Measurements from ENCODE around the gene LENG9. TPM values are rescaled to one million over a fixed set of nuclear protein-coding genes. Genes with fewer than 3 reads are reported as not detected.
A peak's percentile ranks its signal among the peaks of the same experiment; 100 is the strongest.

The LENG9 gene
- total RNA-seq, 2 donors from 2014 or later, result 4.4 to 6.0 TPM

DNA sequence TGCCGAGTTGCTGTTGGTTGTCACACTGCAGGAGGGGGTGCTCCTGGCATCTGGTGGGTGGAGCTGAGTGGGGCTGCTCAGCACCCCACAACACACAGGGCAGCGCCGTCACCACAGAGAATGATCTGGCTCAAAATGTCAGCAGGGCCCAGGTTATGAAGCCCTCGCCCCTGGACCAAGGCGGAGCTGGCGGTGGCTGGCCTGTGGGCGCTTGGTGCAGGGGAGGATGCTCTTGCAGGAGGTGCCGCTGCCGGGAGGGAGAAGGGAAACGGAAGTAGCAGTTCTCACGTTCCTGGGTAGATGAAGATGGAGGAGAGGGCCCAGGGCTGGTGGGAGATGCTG is 28.7 kb downstream of the LENG9 start:
- Mint-ChIP-seq H3K4me1 (peaks cover 24% of the 10 kb centered on the region), H3K27me3 (no peaks in the 10 kb centered on the region), H3K27ac (peak overlapping the region; percentile 77), H3K36me3 (ENCODE audit: low read depth) (peaks cover 2% of the 10 kb centered on the region), H3K4me3 (peak overlapping the region; percentile 9)
- H3K9me3 ChIP-seq (ENCODE audit: control insufficient read depth, low read length, poor library complexity, severe bottlenecking), result no peaks in the 10 kb centered on the region
- DNase-seq (no peak), ATAC-seq (peak; percentile 27)

- Mint-ChIP-seq H3K4me1 (peaks cover 24% of the 10 kb centered on the region), H3K27ac (peak overlapping the region; percentile 77), H3K4me3 (peak overlapping the region; percentile 9), H3K36me3 (ENCODE audit: low read depth) (peaks cover 2% of the 10 kb centered on the region), H3K27me3 (peaks cover 3% of the 10 kb centered on the region)
- ATAC-seq (no peak), DNase-seq (no peak)
- no peaks in the 10 kb centered on the region for H3K9me3 ChIP-seq (ENCODE audit: control insufficient read depth, low read length, poor library complexity, severe bottlenecking)
Measured at GRCh38 chr19:54434112-54434872, 29.3 kb downstream of the LENG9 start.

DNA sequence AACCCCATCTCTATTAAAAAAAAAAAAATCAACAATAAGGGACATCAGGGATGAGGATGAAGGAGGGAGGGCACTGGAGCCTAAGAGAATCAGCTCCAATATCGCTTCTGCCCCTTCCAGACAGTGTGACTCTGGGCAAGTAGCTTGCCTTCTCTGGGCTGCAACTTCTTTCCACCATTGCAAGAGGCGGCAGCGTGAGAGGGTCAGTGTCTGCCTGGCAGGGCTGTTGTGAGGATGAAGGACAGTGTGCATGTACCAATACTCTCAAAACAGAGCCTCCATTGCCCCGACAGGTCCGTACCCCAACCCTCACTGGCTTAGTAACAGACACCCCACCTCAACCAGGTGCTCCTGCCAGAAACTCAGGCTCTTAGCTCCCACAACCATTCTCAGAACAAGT is 29.9 kb downstream of the LENG9 start:
- no peak overlapping the region for H3K27ac Mint-ChIP-seq
- H3K4me3 Mint-ChIP-seq, result no peak overlapping the region

GRCh38 chr19:54432144-54432738 is 31.3 kb downstream of the LENG9 start:
- Mint-ChIP-seq H3K4me1 (peaks cover 24% of the 10 kb centered on the region), H3K4me3 (no peak overlapping the region), H3K36me3 (ENCODE audit: low read depth) (peaks cover 2% of the 10 kb centered on the region), H3K27ac (no peak overlapping the region), H3K27me3 (peaks cover 9% of the 10 kb centered on the region)
- no peaks in the 10 kb centered on the region for H3K9me3 ChIP-seq (ENCODE audit: control insufficient read depth, low read length, poor library complexity, severe bottlenecking)
- ATAC-seq (no peak), DNase-seq (no peak)

More for the DNA sequence above, 29.9 kb downstream of the LENG9 start:
- no peak for ATAC-seq
- no peak for DNase-seq
- Mint-ChIP-seq H3K36me3 (ENCODE audit: low read depth) (peaks cover 2% of the 10 kb centered on the region), H3K4me1 (peaks cover 24% of the 10 kb centered on the region), H3K27me3 (peaks cover 9% of the 10 kb centered on the region)
- no peaks in the 10 kb centered on the region for H3K9me3 ChIP-seq (ENCODE audit: control insufficient read depth, low read length, poor library complexity, severe bottlenecking)

DNA sequence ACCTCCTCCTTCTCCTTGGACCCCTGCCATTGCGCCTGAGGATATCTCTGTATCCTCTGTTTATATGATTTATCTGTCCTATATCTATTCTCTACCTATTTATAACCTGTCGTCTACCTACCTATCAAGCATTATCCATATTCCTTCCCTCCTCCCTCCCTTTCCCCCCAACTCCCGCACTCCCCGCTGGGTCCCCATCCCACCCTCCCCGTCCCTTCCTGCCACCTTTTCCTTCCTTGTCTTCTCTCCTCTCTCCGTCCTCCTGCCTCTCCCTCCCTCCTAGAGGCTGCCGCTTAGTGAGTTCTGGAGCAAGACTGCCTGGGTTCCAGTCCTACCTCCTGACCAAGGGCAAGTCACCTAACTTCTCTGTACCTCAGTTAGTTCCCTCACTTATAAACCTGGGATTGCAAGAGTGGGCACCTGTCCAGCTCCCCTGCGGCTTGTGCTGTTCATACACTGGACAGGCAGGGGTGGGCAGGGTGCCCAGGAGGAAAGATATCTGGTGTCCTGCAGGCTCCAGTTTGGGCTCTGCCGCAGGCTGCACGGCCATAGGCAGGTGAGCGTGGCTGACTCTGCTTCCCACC is 32.2 kb downstream of the LENG9 start:
- ATAC-seq, result no peak
- peak overlapping the region; percentile 33 for H3K4me3 Mint-ChIP-seq
- no peak for DNase-seq

GRCh38 chr19:54430306-54431254 is 33.0 kb downstream of the LENG9 start:
- H3K27me3 Mint-ChIP-seq, result peaks cover 21% of the 10 kb centered on the region

More for the DNA sequence above, 32.2 kb downstream of the LENG9 start:
- no peaks in the 10 kb centered on the region for H3K9me3 ChIP-seq (ENCODE audit: control insufficient read depth, low read length, poor library complexity, severe bottlenecking)
- Mint-ChIP-seq H3K27me3 (peaks cover 14% of the 10 kb centered on the region), H3K27ac (no peak overlapping the region), H3K4me1 (peaks cover 22% of the 10 kb centered on the region), H3K36me3 (ENCODE audit: low read depth) (peaks cover 2% of the 10 kb centered on the region)

DNA sequence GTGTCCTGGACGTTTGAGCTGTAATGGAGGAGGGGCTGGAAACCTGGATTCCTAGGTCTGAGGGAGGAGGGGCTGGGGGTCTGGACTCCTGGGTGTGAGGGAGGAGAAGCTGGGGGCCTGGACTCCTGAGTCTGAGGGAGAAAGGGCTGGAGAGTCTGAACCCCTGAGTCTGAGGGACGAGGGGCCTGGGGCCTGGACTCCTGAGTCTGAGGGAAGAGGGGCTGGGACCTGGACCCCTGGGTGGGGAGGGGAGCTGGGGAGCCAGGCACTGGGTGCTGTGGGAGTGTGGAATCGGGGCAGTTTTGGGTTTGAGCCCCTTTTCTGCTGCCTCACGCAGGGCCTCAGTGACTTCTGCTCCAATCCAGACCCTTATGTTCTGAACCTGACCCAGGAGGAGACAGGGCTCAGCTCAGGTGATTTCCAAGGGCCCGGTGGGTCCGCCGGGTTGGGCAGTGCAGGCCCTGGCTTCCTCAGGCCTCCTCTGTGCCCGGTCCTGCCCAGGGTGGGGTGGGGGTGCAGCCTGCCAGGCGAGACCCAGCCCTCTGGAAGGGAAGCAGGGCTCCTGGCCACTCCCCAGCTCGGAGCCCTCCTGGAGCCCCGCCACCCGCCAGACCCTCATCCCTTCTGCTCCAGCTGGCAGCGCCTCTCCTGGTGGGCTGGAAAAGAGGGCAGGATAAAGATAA is 33.9 kb downstream of the LENG9 start:
- no peak for DNase-seq
- peaks cover 18% of the 10 kb centered on the region for H3K4me1 Mint-ChIP-seq
- H3K4me3 Mint-ChIP-seq, result no peak overlapping the region
- peaks cover 2% of the 10 kb centered on the region for H3K36me3 Mint-ChIP-seq (ENCODE audit: low read depth)
- peaks cover 30% of the 10 kb centered on the region for H3K27me3 Mint-ChIP-seq
- no peak for ATAC-seq
- no peaks in the 10 kb centered on the region for H3K9me3 ChIP-seq (ENCODE audit: control insufficient read depth, low read length, poor library complexity, severe bottlenecking)
- no peak overlapping the region for H3K27ac Mint-ChIP-seq

More at GRCh38 chr19:54430306-54431254, 33.0 kb downstream of the LENG9 start:
- peaks cover 22% of the 10 kb centered on the region for H3K4me1 Mint-ChIP-seq
- ATAC-seq (peak; percentile 84), DNase-seq (peak in 2 of 3 donors; percentile 35 to 41)
- peaks cover 2% of the 10 kb centered on the region for H3K36me3 Mint-ChIP-seq (ENCODE audit: low read depth)
- peak overlapping the region; percentile 33 for H3K4me3 Mint-ChIP-seq
- H3K27ac Mint-ChIP-seq, result no peak overlapping the region
- no peaks in the 10 kb centered on the region for H3K9me3 ChIP-seq (ENCODE audit: control insufficient read depth, low read length, poor library complexity, severe bottlenecking)

DNA sequence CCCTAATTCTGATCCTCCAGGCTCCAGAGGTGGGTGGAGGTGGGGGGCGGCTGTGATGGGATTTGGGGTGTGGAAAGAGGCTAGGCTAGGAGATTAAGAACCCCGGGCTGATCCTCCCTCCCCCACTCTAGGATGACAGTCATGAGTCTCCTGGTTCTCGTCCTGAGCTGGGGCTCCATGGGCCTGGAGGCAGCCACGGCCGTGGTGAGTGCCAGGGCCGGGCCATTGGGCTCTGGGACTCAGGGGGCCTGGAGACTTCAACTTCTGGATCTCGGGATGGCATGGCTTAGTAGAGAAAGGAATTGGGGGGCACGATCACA is 34.4 kb downstream of the LENG9 start:
- H3K27me3 Mint-ChIP-seq, result peaks cover 30% of the 10 kb centered on the region
- DNase-seq, result no peak
- no peak overlapping the region for H3K4me3 Mint-ChIP-seq
- no peak overlapping the region for H3K27ac Mint-ChIP-seq
- no peaks in the 10 kb centered on the region for H3K9me3 ChIP-seq (ENCODE audit: control insufficient read depth, low read length, poor library complexity, severe bottlenecking)
- peaks cover 2% of the 10 kb centered on the region for H3K36me3 Mint-ChIP-seq (ENCODE audit: low read depth)
- no peak for ATAC-seq
- peaks cover 12% of the 10 kb centered on the region for H3K4me1 Mint-ChIP-seq

DNA sequence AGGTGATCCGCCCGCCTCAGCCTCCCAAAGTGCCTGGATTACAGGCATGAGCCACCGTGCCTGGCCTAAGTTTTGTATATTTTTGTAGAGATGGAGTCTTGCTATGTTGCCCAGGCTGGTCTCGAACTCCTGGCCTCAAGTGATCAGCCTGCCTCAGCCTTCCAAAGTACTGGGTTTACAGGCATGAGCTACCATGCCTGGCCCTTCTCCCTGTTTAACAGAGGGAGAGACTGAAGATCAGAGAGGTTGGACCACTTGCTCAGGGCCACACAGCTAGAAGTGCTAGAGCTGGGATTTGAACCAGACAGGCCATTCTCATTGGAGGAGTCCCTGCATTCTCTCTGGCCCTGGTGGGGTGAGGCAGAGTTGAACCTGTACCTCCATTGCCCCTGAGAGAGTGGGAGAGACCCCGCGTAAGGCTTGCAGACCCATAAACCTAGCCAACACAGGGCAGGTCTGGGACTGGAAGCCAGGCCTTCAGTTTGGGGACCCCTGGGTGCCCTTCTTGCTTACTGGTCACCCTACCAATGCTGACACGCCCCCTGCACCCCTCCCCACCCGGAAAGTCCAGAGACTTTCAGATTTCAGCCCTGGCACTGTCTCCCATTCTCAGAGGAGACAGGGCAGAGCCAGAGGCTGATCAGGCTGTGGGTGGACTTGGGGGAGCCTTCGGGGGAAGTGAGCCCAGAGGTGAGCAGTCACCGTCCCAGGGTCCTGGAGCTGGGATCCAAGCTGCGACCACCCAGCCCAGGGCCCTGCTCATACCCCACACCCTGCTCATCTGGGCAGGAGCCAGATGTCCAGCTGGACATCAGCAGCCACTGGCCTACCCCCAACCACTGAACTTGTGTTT is 35.0 kb downstream of the LENG9 start:
- ATAC-seq, result no peak
- DNase-seq, result no peak

GRCh38 chr19:54427586-54427985 is 36.0 kb downstream of the LENG9 start:
- DNase-seq, result no peak
- Mint-ChIP-seq H3K36me3 (ENCODE audit: low read depth) (peaks cover 4% of the 10 kb centered on the region), H3K27ac (peak overlapping the region; percentile 54), H3K4me1 (peaks cover 10% of the 10 kb centered on the region), H3K27me3 (peaks cover 36% of the 10 kb centered on the region), H3K4me3 (no peak overlapping the region)
- no peak for ATAC-seq
- no peaks in the 10 kb centered on the region for H3K9me3 ChIP-seq (ENCODE audit: control insufficient read depth, low read length, poor library complexity, severe bottlenecking)

More for the DNA sequence above, 35.0 kb downstream of the LENG9 start:
- Mint-ChIP-seq H3K27me3 (peaks cover 33% of the 10 kb centered on the region), H3K4me1 (peaks cover 10% of the 10 kb centered on the region), H3K4me3 (no peak overlapping the region), H3K27ac (no peak overlapping the region), H3K36me3 (ENCODE audit: low read depth) (peaks cover 2% of the 10 kb centered on the region)
- no peaks in the 10 kb centered on the region for H3K9me3 ChIP-seq (ENCODE audit: control insufficient read depth, low read length, poor library complexity, severe bottlenecking)

GRCh38 chr19:54426291-54426931 is 37.2 kb downstream of the LENG9 start:
- ATAC-seq, result no peak
- H3K27me3 Mint-ChIP-seq, result peaks cover 36% of the 10 kb centered on the region
- no peak overlapping the region for H3K27ac Mint-ChIP-seq
- H3K9me3 ChIP-seq (ENCODE audit: control insufficient read depth, low read length, poor library complexity, severe bottlenecking), result no peaks in the 10 kb centered on the region
- no peak overlapping the region for H3K4me3 Mint-ChIP-seq
- no peak for DNase-seq
- H3K36me3 Mint-ChIP-seq (ENCODE audit: low read depth), result peaks cover 4% of the 10 kb centered on the region
- H3K4me1 Mint-ChIP-seq, result peaks cover 6% of the 10 kb centered on the region

Data from T-helper 17 cell (primary cell).